Measurements from ENCODE around the gene IDI1.
"Not testable (repeated sequence)": the region's sequence is repeated elsewhere in the genome, so short reads cannot be mapped to it uniquely, and the experiment has no call there.

IDI1 gene

DNA sequence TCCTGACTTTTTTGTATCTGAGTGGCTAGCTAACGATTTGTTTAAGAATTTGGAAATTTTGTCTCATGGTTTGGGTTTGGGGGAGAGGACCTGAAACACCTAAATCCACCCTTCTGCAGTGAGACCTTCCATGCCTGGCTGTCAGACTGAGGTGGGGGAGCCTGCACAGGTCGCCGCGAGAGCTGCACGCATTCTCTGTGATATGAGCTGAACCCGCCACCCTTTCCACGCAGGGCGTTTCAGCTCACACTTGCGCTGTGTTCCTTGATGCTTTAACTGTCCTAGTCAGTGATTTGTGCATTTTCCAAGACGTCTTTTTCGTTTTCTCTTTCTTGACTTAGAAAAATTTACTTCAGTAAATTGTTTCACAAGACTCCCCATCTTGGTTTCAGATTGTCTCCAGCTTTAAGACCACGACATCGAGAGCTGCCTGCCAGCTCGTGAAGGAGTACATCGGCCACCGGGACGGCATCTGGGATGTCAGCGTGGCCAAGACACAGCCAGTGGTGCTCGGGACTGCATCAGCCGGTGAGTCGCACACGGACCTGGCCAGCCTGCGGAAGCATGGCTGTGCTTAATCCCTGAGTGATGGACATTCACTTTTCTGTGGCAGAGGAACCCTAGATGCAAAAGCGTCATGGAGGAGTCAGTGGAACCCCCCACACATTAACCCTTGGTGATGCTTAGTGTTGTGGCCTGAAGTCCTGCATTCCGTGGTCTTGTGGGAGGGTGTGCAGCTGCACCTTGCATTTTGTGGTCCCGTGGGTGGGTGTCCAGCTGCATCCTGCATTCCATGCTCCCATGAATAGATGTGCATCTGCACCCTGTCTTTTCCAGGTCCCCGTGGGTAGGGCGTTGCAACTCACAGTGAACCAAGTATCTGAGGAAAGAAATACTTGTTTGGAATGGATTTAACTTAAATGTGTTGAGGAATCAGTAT lies 35.4 kb upstream of the IDI1 start:
- Histone ChIP-seq H3K27ac (ENCODE audit: low read depth, low read length) (no peak overlapping the region), H3K4me3 (ENCODE audit: low read depth in 1 of 2, low read length in 2 of 2) (no peak overlapping the region), H3K36me3 (ENCODE audit: insufficient read depth, low read length) (peaks cover 72% of the 10 kb centered on the region), H3K27me3 (ENCODE audit: control insufficient read depth in 1 of 2, insufficient read depth in 2 of 2, low read length in 2 of 2) (no peaks in the 10 kb centered on the region), H3K9me3 (ENCODE audit: low read length) (no peaks in the 10 kb centered on the region), H3K9ac (ENCODE audit: low read length) (no peak overlapping the region), H3K4me1 (ENCODE audit: insufficient read depth, low read length) (no peaks in the 10 kb centered on the region)

DNA sequence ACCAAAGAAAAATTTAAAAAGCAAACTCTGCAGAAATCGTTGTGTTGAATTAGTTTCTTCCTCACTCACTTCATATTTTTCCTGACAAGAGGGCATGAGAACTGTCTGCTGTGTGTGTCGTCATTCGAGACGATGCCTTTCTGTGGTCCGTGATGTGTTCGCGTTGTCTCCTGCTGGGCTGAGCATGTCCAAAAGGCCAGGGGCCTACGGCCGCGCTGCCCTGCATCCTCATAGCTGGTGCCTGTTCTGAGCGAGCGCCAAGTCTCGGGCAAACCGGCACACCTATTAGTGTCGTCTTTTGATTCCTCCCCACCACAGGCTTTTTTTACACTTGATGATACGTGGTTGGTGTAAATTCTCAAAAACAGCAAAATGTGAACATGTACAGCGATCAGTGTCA lies 34.7 kb upstream of the IDI1 start:
- Histone ChIP-seq H3K27ac (ENCODE audit: low read depth, low read length) (no peak overlapping the region), H3K9me3 (ENCODE audit: low read length) (no peaks in the 10 kb centered on the region), H3K36me3 (ENCODE audit: insufficient read depth, low read length) (peaks cover 72% of the 10 kb centered on the region), H3K9ac (ENCODE audit: low read length) (no peak overlapping the region), H3K4me1 (ENCODE audit: insufficient read depth, low read length) (no peaks in the 10 kb centered on the region), H3K27me3 (ENCODE audit: control insufficient read depth in 1 of 2, insufficient read depth in 2 of 2, low read length in 2 of 2) (no peaks in the 10 kb centered on the region), H3K4me3 (ENCODE audit: low read depth in 1 of 2, low read length in 2 of 2) (no peak overlapping the region)

DNA sequence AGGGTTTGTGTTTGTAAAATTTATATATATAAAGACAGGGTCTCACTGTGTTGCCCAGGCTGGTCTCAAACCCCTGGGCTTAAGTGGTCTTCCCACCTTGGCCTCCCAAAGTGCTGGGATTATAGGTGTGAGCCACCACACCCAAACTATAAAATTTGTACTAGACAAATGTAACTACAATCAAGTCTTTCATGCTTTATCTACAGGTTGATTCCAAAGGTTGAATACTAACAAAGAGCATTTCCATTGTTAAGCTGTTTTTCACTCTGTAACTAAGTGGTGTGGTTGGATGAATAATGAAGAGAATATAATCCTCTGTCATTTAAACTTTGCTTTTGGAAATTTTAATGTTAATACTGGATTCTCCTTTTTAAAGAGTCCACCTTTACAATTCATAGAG lies 29.7 kb upstream of the IDI1 start:
- H3K36me3 ChIP-seq (ENCODE audit: insufficient read depth, low read length) = peaks cover 39% of the 10 kb centered on the region

DNA sequence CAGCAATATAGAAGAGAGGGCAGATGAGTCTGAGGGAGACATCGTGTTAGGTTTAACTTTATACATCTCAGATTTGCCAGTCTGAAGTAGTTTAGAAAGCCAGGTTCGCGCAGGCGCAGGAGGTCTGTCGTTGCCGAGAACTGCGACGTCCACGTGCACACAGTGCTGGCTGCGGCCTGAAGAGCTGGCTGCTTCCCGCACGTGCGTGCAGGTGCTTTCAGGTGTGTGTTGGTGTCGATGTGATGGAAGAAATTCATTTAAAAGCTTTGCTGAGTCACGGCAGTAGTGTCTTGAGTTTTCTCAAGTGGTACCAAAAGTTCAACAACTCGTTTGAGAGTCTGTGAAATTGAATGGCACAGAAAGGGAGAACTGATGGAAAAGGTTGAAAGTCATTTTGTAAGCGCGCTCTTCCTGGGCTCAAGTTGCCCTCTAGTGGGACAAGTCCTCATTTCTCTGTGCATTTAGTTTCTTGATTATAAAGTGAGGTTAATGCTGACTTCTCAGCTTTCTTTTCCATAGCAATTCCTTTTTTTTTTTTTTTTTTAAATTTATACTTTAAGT lies 25.9 kb upstream of the IDI1 start:
- Histone ChIP-seq H3K36me3 (ENCODE audit: insufficient read depth, low read length) (peaks cover 25% of the 10 kb centered on the region), H3K9me3 (ENCODE audit: low read length) (no peaks in the 10 kb centered on the region), H3K27me3 (ENCODE audit: control insufficient read depth in 1 of 2, insufficient read depth in 2 of 2, low read length in 2 of 2) (no peaks in the 10 kb centered on the region), H3K27ac (ENCODE audit: low read depth, low read length) (no peak overlapping the region), H3K9ac (ENCODE audit: low read length) (no peak overlapping the region), H3K4me1 (ENCODE audit: insufficient read depth, low read length) (no peaks in the 10 kb centered on the region), H3K4me3 (ENCODE audit: low read depth in 1 of 2, low read length in 2 of 2) (no peak overlapping the region)

More for the DNA sequence above, 29.7 kb upstream of the IDI1 start:
- Histone ChIP-seq H3K27ac (ENCODE audit: low read depth, low read length) (no peak overlapping the region), H3K4me3 (ENCODE audit: low read depth in 1 of 2, low read length in 2 of 2) (no peak overlapping the region), H3K4me1 (ENCODE audit: insufficient read depth, low read length) (no peaks in the 10 kb centered on the region), H3K9ac (ENCODE audit: low read length) (no peak overlapping the region), H3K27me3 (ENCODE audit: control insufficient read depth in 1 of 2, insufficient read depth in 2 of 2, low read length in 2 of 2) (no peaks in the 10 kb centered on the region), H3K9me3 (ENCODE audit: low read length) (no peaks in the 10 kb centered on the region)

DNA sequence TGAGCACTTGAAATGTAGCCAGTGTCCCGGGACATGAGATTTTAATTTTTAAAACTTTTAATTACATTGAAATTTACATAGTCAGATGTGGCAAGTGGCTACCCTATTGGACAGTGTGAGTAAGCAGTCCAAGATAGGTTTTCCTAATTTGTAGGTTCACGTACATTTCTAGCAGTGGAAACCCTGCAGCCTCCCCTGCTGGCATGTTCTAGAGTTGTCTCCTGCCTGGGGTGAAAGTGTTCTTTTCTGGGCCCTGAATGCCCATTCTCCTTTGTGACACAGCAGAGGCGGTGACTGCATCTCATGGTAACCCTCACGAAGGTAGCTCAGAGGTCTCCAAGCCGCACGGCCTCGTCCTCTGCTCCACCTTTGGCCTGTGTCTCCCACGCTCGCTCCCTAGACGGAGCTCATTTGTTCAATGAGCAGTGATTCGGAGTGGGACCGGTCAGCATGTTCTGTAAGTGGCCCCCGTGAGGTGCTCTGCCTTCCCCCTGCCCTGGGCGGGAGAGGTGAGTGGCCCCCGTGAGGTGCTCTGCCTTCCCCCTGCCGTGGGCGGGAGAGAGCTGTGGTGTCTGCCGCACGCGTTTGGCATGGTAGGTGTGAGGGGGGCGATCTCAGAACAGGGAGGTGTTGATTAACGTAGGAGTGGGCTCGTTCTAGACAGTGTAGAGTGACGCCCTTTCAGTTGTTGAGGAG lies 25.3 kb upstream of the IDI1 start:
- no peak overlapping the region for H3K9ac ChIP-seq (ENCODE audit: low read length)
- no peaks in the 10 kb centered on the region for H3K9me3 ChIP-seq (ENCODE audit: low read length)
- no peak overlapping the region for H3K27ac ChIP-seq (ENCODE audit: low read depth, low read length)
- H3K27me3 ChIP-seq (ENCODE audit: control insufficient read depth in 1 of 2, insufficient read depth in 2 of 2, low read length in 2 of 2) = no peaks in the 10 kb centered on the region
- H3K4me3 ChIP-seq (ENCODE audit: low read depth in 1 of 2, low read length in 2 of 2) = no peak overlapping the region
- no peaks in the 10 kb centered on the region for H3K4me1 ChIP-seq (ENCODE audit: insufficient read depth, low read length)
- peaks cover 19% of the 10 kb centered on the region for H3K36me3 ChIP-seq (ENCODE audit: insufficient read depth, low read length)

DNA sequence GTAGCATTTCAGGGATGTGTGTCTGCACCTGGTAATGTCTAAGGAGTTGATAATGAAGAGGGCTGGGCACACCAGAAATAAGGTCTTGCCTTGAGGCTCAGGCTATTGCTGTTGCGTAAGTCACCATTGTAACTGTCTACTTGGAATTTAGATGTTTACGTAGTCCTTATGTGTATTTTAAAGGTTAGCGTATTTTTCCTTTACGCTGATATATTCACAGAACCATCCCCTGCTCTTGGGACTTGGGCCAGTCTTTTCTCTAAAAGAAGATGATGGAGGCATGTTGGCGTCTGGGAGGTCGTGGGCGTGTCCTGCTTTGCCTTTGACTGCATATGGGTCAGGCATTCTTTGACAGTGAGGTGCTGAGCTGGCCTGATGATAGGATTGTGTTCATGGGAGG lies 22.0 kb upstream of the IDI1 start:
- H3K9ac ChIP-seq (ENCODE audit: low read length) = no peak overlapping the region
- H3K4me3 ChIP-seq (ENCODE audit: low read depth in 1 of 2, low read length in 2 of 2) = no peak overlapping the region
- H3K9me3 ChIP-seq (ENCODE audit: low read length) = no peaks in the 10 kb centered on the region

DNA sequence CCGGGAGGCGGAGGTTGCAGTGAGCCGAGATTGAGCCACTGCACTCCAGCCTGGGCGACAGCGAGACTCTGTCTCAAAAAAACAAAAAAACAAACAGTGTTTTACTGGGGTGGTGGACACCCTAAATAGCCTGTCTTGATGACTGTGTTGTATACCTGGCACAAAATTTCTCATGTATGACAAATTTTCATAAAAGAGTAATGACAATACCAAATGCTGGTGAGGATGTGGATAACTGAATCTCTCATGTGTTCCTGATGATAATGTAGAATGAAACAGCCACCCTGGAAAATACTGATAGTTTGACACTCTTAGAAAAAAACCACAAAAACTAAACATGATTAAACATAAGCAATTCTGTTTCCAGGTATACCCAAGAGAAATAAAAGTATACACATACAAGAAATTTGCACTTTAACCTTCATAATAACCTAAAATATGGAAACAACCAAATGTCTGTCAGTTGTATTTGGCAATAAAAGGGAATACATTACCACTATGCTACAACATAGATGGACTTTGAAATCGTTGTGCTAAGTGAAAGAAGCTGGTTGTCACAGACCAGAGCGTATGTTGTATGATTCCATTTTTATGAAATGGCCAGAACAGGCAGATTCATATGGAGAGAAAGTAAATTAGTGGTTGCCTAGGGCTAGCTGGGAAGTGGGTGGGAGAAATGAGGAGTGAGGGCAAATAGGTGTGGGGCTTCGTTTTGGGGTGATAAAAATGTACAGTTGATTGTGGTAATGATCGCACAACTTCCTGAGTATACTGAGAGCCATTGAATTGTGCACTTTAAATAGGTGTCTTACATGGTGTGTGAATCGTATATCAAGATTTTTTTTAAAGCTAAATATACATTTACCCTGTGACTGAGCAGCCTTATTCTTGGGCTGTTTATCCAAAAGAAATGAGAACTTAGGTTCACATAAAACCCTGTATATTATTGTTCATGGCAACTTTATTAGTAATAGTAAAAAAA lies 19.8 kb upstream of the IDI1 start:
- no peaks in the 10 kb centered on the region for H3K27me3 ChIP-seq (ENCODE audit: control insufficient read depth in 1 of 2, insufficient read depth in 2 of 2, low read length in 2 of 2)
- H3K27ac ChIP-seq (ENCODE audit: low read depth, low read length) = no peak overlapping the region
- H3K4me3 ChIP-seq (ENCODE audit: low read depth in 1 of 2, low read length in 2 of 2) = no peak overlapping the region
- no peaks in the 10 kb centered on the region for H3K4me1 ChIP-seq (ENCODE audit: insufficient read depth, low read length)
- H3K9ac ChIP-seq (ENCODE audit: low read length) = no peak overlapping the region
- H3K36me3 ChIP-seq (ENCODE audit: insufficient read depth, low read length) = peaks cover 11% of the 10 kb centered on the region
- H3K9me3 ChIP-seq (ENCODE audit: low read length) = no peaks in the 10 kb centered on the region

More for the DNA sequence above, 22.0 kb upstream of the IDI1 start:
- H3K27me3 ChIP-seq (ENCODE audit: control insufficient read depth in 1 of 2, insufficient read depth in 2 of 2, low read length in 2 of 2) = no peaks in the 10 kb centered on the region
- no peak overlapping the region for H3K27ac ChIP-seq (ENCODE audit: low read depth, low read length)
- peaks cover 11% of the 10 kb centered on the region for H3K36me3 ChIP-seq (ENCODE audit: insufficient read depth, low read length)
- no peaks in the 10 kb centered on the region for H3K4me1 ChIP-seq (ENCODE audit: insufficient read depth, low read length)

DNA sequence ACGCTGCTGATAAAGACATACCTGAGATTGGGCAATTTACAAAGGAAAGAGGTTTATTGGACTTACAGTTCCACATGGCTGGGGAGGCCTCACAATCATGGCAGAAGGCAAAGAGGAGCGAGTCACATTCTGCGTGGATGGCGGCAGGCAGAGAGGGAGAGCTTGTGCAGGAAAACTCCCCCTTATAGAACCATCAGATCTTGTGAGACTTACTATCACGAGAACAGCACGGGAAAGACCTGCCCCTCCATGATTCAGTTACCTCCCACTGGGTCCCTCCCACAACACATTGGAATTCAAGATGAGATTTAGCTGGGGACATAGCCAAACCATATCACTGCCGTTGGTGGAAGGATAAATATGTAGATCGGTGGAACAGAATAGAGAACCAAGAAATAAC lies 17.8 kb upstream of the IDI1 start:
- H3K9me3 ChIP-seq (ENCODE audit: low read length); H3K4me1 ChIP-seq (ENCODE audit: insufficient read depth, low read length); H3K4me3 ChIP-seq (ENCODE audit: low read depth in 1 of 2, low read length in 2 of 2); H3K9ac ChIP-seq (ENCODE audit: low read length); H3K27me3 ChIP-seq (ENCODE audit: control insufficient read depth in 1 of 2, insufficient read depth in 2 of 2, low read length in 2 of 2); H3K27ac ChIP-seq (ENCODE audit: low read depth, low read length): not testable (repeated sequence)
- peaks cover 12% of the 10 kb centered on the region for H3K36me3 ChIP-seq (ENCODE audit: insufficient read depth, low read length)

DNA sequence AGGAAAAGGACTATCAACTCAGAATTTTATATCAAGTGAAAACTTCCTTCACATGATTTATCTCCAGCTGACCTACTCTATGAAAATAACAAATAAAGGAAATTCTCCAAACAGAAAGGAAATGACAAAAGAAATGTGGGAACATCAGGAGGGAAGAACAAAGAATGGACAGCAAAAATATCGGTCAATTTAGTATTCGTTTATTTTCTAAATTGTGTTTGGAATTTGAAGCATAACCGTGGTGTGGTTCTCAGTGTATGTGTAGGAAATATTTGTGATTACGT lies 16.0 kb upstream of the IDI1 start:
- Histone ChIP-seq H3K9ac (ENCODE audit: low read length) (no peak overlapping the region), H3K27ac (ENCODE audit: low read depth, low read length) (no peak overlapping the region), H3K4me1 (ENCODE audit: insufficient read depth, low read length) (no peaks in the 10 kb centered on the region), H3K9me3 (ENCODE audit: low read length) (no peaks in the 10 kb centered on the region), H3K27me3 (ENCODE audit: control insufficient read depth in 1 of 2, insufficient read depth in 2 of 2, low read length in 2 of 2) (no peaks in the 10 kb centered on the region), H3K36me3 (ENCODE audit: insufficient read depth, low read length) (peaks cover 12% of the 10 kb centered on the region), H3K4me3 (ENCODE audit: low read depth in 1 of 2, low read length in 2 of 2) (no peak overlapping the region)

DNA sequence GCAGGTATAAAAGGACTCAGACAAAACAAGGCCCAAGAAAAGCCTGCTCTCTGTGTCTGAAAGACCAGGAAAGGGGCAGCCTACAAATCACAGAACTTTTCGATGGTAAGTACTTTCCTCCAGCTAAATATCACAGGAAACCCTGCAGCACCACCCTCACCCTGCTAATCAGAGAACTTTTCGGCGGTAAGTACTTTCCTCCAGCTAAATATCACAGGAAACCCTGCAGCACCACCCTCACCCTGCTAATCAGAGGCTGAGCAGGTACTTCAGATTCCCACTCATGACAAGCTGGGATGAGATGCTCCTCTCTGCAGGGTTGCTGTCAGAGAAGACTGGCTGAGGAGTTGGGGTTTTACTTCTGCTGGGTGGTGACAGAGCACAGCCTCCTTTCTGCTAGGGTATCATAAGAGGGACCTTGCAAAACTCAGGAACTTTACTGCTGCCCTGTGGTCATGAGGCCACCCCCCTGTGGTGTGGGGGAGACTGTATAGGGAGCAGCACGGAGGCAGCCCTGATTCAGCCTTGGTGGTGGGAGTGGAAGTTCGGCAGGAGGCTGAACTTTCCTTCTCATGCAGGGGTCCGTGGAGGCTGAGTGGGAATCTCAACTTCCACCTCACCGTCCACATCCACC lies 14.4 kb upstream of the IDI1 start:
- H3K27me3 ChIP-seq (ENCODE audit: control insufficient read depth in 1 of 2, insufficient read depth in 2 of 2, low read length in 2 of 2) = no peaks in the 10 kb centered on the region
- peaks cover 2% of the 10 kb centered on the region for H3K4me1 ChIP-seq (ENCODE audit: insufficient read depth, low read length)
- H3K36me3 ChIP-seq (ENCODE audit: insufficient read depth, low read length) = peaks cover 12% of the 10 kb centered on the region
- no peaks in the 10 kb centered on the region for H3K9me3 ChIP-seq (ENCODE audit: low read length)
- H3K9ac ChIP-seq (ENCODE audit: low read length) = no peak overlapping the region
- H3K27ac ChIP-seq (ENCODE audit: low read depth, low read length) = no peak overlapping the region
- H3K4me3 ChIP-seq (ENCODE audit: low read depth in 1 of 2, low read length in 2 of 2) = no peak overlapping the region

Measured in muscle layer of colon (tissue), 2 donors.